ENCODE data around the gene ZNF555. TPM values are rescaled to one million over a fixed set of nuclear protein-coding genes. Genes with fewer than 3 reads are reported as not detected.

The ZNF555 gene
- total and polyA plus RNA-seq, 9 of the 15 experiments (the other 6 are each of a cell fraction or from before 2014, with no cell fraction given), result 2.0 to 6.7 (median 5.4) TPM

- TF ChIP-seq ZBTB40 (IDR thresholded peaks at IDR 0.05), result peak; percentile 44; the same call in 1 of the 2 replicates
- no peak for TF ChIP-seq ZBTB40 (CRISPR knock-in tag; IDR thresholded peaks at IDR 0.05)
- peak; percentile 92; the same call in 1 of the 2 replicates for TF ChIP-seq SMAD4 (CRISPR knock-in tag; conservative IDR thresholded peaks at IDR 0.05)
- no peak for TF ChIP-seq GATA2 (CRISPR knock-in tag; IDR thresholded peaks at IDR 0.05)
- TF ChIP-seq PPARD (CRISPR knock-in tag; IDR thresholded peaks at IDR 0.05), result no peak
- no peak for TF ChIP-seq CCAR2 (IDR thresholded peaks at IDR 0.05; ENCODE audit: low read depth, low read length)
- no peak for TF ChIP-seq KDM1A (IDR thresholded peaks at IDR 0.05)
- TF ChIP-seq NR0B1 (IDR thresholded peaks at IDR 0.05; ENCODE audit: partially characterized antibody), result no peak
- TF ChIP-seq HDAC2 (IDR thresholded peaks at IDR 0.05), result peak; percentile 95
- no peak for TF ChIP-seq ZFP36 (IDR thresholded peaks at IDR 0.05; ENCODE audit: low read depth, low read length, partially characterized antibody)
- no peak for TF ChIP-seq POLR2H (tag; IDR thresholded peaks at IDR 0.05; ENCODE audit: low read depth)
- no peak for TF ChIP-seq ID3 (CRISPR knock-in tag; IDR thresholded peaks at IDR 0.05)
- TF ChIP-seq ID3 (tag; IDR thresholded peaks at IDR 0.05), result no peak
- TF ChIP-seq TBL1XR1 (IDR thresholded peaks at IDR 0.05; ENCODE audit: low read length in 2 of 2), result peak in 1 of 2 experiments; percentile 70; a peak in 2 of 4 replicates
- peak; percentile 77 for TF ChIP-seq RB1 (IDR thresholded peaks at IDR 0.05; ENCODE audit: low read depth)
These were observed at the start of gene ZNF555 (continued) for GRCh38 chr19:2840794-2841791.

Measured in K562 (cell line).